PFSK-1 (cell line): Measurements from ENCODE around the gene ZNF331.

Source experiments
- FOXP2 ChIP-seq: optimal IDR thresholded peaks from 2 replicates; pipeline ENCODE3; 2011; ENCODE audit warnings: borderline replicate concordance, control low read depth, inconsistent platforms; ENCODE audit not compliant: insufficient read depth; ENCODE audit errors: extremely low read length, extremely low read depth
- POLR2AphosphoS5 ChIP-seq: IDR thresholded peaks from 2 replicates; pipeline ENCODE4 v1.6.1; 2012; ENCODE audit warnings: low read depth, mild to moderate bottlenecking, control low read depth, low read length, moderate library complexity
- REST ChIP-seq, 2 experiments: IDR thresholded peaks; 2 replicates each; pipeline versions ENCODE4 v1.6.1 to v1.8.0; 2011 to 2012; ENCODE audit warnings: low read depth in 2 of 2, low read length in 2 of 2, control low read depth in 1 of 2, inconsistent platforms in 1 of 2, mild to moderate bottlenecking in 1 of 2, moderate library complexity in 1 of 2; ENCODE audit not compliant: insufficient read depth in 1 of 2
- TAF1 ChIP-seq: IDR thresholded peaks from 2 replicates; pipeline ENCODE4 v1.6.1; 2012; ENCODE audit warnings: low read length, control low read depth, borderline replicate concordance; ENCODE audit not compliant: insufficient read depth

GRCh38 chr19:53506728-53507127 lies 31.2 kb upstream of the ZNF331 start:
- no peak for TF ChIP-seq FOXP2
- TF ChIP-seq POLR2AphosphoS5, result no peak
- TF ChIP-seq TAF1, result no peak
- TF ChIP-seq REST (IDR thresholded peaks at IDR 0.05; ENCODE audit: insufficient read depth in 1 of 2, low read depth in 2 of 2, low read length in 2 of 2), result no peak
